Activated T-cell treated with anti-CD3 and anti-CD28 coated beads, Interleukin-2, amount 50 U/mL, for 48 hours (primary cell): Measurements from ENCODE around the gene LGALS12.
A peak's percentile ranks its signal among the peaks of the same experiment; 100 is the strongest.

ENCODE experiments used
- DNase-seq, 2 experiments: peaks; one replicate each; pipeline ENCODE4 v3.0.0-alpha.2; 2020

Gene LGALS12, protein sequence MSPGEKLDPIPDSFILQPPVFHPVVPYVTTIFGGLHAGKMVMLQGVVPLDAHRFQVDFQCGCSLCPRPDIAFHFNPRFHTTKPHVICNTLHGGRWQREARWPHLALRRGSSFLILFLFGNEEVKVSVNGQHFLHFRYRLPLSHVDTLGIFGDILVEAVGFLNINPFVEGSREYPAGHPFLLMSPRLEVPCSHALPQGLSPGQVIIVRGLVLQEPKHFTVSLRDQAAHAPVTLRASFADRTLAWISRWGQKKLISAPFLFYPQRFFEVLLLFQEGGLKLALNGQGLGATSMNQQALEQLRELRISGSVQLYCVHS

DNA sequence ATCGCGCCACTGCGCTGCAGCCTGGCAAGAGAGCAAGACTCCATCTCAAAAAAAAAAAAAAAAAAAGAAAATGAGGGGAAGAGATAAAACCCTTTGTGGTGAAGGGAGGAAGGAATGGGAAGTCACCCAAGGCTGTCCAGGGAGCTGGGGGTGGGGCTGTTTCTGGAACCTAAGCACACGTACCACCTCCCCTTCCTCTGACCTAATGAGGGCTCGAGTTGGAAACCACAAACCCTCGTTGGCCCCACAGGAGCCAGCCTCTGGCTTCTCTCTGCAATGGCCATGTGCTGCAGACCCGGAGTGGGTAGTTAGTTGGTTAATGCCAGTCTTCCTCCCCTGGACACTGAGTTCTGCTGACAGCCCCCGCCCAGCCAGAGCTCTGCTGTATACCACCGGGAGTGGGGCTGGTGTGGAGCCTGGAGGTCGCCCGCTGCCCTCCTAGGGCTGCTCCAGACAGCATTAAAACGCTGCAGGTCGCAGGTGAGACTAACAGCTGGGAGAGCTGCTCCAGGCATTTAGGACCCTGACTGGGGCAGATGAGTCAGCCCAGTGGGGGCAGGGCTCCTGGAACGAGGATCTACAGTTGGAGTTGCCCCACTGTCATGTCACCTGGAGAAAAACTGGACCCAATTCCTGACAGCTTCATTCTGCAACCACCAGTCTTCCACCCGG, at the start of gene LGALS12:
Gene LGALS12, plus strand, starts transcription at position 228 of the 672 bp plus-strand sequence. Its CDS starts 375 bp downstream, at position 603.
- no peak for DNase-seq

DNA sequence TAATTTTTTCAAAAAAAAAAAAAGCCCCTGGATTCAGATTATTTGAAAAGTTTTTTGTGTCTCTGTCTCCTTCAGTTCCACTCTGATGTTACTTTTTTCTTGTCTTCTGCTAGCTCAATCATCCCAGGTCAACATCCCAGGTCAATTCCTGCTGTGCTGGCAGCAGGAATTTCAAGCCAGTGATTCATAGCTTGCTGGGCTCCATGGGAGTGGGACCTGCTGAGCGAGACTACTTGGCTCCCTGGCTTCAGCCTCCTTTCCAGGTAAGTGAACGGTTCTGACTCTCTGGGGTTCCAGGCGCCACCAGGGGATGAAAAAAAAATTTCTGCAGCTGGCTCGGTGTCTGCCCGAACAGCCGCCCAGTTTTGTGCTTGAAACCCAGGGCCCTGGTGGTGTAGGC, 46.3 kb upstream of the LGALS12 start:
- DNase-seq: no peak

DNA sequence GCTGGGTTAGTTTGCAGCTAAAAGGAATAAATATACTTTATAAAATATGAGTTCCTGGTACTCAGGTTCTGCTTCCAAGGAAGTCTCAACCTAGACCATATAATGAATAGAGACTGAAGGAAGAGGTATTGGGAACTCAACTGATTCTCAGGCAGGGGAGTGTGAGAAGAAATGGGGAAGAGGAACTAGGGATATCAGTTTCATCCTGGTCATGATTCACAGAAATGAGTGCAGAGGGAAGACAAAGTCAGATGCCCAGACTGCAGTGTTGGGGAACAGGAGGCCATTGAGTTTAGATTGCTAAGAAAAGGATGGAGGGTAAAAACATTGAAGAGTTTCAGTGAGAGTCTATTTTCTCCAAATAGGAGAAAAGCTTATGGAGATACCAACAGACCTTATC, 43.7 kb upstream of the LGALS12 start:
- DNase-seq: no peak

DNA sequence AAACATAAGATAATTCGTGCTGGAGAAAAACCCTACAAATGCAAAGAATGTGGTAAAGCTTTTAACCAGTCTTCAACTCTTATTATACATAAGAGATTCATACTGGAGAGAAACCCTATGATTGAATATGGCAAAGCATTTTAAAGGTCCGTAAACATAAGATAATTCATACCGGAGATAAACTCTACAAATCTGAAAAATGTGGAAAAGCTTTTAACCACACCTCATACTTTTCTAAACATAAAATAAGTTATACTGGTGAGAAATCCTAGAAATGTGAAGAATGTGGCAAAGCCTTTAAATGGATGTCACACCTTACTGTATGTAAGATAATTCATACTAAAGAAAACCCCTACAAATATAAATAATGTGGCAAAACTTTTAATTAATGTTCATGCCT, 35.6 kb upstream of the LGALS12 start:
- no peak for DNase-seq

DNA sequence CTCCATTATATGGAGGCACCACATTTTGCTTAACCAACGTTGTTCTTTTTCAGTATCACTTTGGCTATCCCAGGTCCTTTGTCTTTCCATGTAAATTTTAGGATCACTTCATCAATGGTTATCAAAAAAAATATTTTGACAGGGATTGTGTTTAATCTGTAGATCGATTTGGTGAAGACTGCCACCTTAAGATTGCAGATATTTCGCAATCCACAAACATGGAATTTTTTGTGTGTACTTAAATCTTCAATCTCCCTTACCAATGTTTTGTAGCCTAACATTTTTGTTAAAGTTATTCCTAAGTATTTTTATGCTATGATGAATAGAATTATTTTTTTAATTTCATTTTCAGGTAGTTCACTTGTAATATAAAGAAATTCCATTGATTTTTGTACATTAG, 33.5 kb upstream of the LGALS12 start:
- DNase-seq: no peak

DNA sequence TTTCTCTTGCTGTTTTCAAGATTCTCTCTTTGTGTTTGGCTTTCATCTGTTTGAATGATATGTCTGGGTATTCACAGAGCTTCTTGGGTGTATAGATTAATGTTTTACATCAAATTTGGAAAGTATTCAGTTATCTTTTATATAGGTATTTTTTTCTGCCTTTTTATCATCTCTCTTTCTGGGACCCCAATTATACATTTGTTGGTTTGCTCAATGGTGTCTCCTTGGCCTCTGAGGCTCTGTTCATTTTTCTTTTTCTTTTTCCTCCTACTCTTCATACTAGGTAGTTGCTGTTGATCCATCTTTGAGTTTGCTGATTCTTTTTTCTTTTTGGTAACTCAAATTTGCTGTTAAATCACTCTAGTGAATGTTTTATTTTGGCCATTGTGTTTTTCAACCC, 29.3 kb upstream of the LGALS12 start:
- DNase-seq: no peak

DNA sequence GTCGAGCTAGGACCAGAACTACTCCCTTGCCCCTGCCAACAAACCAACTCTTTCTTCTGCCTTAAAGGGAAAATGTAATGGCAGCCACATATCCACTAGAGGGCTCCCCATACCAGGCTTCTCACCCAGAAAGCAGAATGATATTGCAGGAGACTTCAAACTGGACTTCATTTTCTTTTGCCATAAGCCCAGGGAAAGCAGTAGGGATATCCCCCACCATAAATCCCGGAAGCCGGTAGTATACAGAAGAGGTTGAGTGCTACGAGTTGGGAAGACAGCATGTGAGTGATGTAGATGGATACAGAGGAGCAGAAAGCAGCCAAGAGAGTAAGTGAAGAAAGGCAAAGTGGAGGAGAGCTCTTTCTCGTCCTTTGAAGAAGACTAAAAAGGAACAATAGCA, 27.0 kb upstream of the LGALS12 start:
- DNase-seq: peak; percentile 56 to 59

DNA sequence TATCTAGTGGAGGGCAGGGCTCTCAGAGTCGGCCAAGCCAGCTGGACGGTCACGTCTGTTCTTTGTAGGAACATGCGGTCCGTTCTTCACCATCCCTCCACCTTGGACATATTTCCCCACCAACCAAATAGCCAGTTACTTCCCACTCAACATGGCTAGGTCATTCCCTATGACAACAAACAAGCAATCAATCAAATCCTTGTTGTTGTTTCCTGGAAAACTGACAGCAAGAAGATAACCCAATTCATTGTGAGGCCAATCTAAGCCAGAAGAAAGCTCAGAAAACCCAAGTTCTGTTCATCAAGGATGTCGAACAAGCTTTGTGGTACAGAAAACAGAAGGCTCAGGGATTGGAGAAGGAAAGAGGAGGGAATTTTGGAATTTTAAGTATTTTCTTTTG, 25.8 kb upstream of the LGALS12 start:
- DNase-seq: no peak

DNA sequence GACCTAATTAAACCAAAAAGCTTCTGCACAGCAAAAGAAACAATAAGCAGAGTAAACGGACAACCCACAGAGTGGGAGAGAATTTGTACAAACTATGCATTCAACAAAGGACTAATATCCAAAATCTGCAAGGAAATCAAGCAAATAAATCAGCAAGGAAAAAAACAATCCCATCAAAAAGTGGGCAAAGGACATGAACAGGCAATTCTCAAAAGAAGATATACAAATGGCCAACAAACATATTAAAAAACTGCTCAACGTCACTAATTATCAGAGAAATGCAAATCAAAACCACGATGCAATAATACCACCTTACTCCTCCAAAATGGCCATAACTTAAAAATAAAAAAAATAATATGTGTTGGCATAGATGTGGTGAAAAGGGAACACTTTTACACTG, 20.1 kb upstream of the LGALS12 start:
- DNase-seq: no peak

DNA sequence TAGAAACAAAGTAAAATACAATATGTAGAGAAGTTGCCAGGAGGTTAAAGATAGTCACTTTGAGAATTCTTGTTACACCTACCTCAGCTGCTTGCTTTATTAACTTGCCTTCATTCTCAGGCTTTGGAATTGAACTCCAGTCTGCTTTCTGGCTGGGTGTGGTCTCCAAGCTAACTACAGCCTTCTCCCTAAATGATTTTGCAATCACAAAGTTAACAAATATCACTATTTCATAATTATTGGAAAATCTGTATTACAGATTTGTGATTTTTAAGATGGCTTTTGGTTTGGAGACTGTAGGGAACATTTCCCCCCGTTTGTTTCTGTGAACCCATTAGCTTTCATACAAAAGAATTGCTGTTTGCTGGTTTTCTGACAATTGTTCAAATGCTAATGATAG, 17.1 kb upstream of the LGALS12 start:
- no peak for DNase-seq

DNA sequence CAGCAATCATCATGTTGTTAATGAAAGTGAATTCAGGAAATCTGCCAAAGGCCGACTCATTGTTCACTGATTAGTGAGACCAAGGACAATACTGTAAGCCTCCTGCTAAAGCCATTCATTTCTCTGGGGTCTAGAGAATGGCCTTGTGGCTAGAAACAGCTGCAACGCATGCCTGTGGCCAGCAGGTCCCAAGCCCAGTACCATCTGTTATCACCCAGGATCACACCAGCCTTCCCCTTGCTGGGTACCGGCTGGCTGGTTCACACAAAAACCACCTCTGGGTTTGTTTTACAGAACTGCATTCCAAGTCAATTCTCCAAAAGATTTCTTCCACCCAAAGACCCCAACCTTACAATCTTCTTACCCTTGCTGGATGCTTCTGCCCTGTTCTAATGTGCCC, 16.0 kb upstream of the LGALS12 start:
- DNase-seq: no peak

DNA sequence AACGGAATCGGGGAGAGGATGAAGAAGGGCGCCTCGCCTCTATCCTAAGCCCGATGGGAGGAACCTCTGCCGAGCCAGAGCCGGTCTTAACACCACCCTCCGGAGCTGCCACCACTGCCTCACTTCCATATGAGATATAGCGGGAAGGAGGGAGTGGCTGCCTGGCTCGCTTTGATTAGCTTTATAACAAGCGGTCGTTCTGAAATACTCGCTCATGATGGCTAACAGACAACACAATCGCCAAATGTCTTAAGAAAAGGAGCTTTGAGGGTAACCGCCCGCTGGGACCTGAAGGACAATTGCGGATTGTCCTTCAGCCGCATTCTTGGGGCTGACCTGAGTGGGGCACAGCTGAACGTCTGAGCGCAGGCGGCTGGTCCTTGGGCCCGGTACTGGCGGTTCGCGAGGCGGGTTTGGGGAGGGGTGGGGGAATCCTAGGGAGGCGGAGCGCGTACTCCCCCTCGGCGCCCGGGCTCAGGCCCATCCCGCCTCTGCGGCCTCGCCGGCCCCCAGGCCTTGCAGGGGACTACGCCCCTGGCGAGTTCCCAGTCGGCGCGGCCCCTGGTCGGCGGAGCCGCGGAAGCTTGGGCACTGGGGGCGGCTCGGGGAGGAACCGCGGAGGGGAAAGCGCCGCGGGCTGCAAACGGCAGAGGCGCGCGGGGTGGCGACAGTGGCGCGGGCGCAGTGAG, 15.2 kb upstream of the LGALS12 start, which contains the start of gene PLAAT5:
Gene PLAAT5, minus strand, starts transcription at position 617 of the 689 bp plus-strand sequence. Its CDS starts 133 bp downstream, at position 484.
- DNase-seq: peak; percentile 39 to 40

DNA sequence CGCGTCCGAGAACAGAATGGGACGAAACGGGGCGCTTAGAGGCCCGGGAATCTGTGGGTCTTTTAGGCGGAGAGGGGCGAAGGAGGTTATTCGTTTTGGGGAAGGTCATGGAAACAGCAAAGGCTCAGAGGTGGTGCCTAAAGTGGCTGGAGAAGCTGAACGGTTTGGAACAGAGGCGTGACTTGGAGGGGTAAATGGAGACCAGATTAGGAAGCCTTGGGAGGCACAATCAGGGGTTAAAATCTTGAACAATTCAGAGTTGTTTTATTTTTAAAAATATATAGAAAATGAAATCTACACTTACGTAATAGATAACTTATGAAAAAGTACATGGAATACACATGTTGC, 14.7 kb upstream of the LGALS12 start:
- DNase-seq: no peak

DNA sequence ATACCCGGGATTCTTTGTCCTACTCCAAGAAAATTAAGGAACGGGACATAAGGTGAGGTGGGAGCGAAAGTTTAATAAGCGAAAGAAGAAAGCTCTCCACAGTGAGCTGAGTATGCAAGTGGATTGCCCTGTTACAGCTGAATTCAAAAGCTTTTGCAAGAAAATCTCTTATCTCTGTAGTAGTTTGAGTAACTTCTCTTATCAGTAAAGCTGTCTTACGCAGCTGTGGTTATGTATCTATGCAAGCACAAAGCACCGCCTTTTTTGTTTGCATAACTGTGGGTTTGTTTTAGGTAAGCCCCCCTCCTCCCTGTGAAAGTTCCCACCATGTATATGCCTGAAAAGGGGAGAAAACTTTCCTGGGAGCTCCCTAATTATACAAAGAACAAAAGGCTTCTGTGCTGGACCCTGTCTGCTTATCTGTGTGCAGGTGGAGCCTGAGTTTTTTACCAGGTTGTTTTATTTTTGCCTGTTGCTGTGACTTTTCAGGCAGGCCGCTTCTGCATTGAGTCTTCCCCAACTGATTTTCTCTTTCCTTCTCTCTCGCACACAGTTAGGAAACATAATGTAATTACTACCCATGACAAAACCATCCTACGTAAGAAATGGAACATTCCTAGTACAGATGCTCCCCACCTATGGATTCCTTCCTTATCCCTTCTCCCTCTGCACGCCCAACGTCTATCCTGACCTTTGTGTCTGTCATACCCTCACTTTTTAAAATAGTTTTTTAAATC, 14.1 kb upstream of the LGALS12 start:
- no peak for DNase-seq

DNA sequence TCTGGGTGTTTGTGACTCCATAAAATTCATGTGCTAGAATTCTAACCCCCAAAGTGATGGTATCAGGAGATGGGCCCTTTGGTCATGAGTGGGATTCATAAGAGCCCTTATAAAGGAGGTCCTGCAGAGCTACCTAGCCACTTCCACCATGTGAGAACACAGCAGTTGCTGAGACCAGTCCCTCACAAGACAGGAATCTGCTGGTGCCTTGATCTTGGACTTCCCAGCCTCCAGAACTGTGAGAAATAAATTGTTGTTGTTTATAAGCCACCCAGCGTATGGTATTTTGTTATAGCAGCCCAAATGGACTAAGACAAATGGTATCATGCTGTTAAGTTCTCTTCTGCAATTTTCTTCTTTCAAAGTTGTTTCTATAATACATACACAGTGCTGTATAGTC, 13.4 kb upstream of the LGALS12 start:
- DNase-seq: no peak

DNA sequence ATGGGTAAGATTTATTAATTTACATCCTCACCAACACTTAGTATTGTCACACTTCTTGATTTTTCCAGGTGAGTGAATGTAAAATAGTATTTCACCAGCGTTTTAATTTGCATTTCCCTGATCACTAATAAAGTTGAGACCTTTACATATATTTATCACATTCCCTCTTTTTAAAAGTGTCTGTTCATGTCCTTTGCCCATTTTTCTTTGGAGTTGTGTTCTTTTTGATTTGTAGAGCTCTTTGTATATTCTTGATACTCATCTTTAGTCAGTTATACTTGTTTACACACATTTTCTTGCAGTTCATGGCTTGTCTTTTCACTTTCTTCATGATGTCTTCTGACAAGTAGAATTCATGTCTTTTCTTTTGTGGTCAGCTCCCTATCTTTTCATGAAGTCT, 12.8 kb upstream of the LGALS12 start:
- no peak for DNase-seq

DNA sequence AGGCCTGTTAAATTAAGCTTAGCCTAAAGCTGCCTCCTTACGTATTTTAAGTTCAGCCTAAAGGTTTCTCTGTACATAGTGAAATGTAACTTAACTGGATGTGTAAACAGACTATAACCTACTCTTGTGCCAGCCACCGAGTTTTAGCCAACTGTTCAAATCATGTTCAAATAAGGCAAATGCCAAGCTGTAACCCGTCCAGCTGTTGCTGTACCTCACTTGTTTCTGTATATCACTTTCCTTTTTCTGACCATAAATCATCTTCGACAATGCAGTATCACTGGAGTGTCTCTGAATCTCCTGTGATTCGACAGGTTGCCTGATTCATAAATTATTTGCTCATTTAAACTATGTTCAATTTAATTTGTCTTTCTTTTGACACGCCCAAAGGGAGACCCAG, 10.9 kb upstream of the LGALS12 start:
- no peak for DNase-seq

DNA sequence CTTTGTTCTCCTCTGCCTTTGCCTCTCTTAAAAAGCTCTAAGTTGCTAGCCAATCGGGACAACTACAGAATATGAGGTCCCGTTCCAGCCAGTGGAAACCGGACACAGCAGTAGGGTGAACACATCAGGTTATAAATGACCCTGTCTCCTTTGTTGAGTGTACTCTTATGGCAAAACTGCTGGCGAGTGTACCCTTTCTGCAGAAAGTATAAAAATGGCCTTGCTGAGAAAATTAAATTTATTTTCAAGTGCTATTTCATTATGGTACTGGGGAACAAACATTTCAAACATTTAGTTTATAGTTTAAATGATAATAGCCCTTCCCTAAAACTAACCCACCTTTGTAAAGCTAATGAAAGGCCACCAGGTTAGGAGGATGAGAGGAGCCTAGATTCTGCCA, 6.0 kb upstream of the LGALS12 start:
- DNase-seq: no peak

DNA sequence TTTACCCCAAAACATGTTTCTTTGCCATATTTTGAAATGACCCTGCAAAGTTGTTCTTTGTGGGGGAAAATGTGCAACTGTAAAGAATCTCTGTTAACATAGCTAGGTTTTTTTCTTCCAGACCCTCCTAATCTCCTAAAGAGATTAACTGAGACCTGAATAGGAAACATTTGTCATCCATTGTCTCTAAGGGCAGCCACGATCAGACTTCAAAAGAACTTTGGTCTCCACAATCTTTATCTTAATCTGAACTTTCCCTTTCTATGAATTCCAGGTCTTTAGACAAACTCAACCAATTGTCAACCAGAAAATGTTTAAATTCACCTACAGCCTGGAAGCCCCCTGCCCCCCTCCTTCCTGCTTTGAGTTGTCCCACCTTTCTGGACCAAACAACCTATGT, 4.6 kb upstream of the LGALS12 start:
- DNase-seq: no peak

DNA sequence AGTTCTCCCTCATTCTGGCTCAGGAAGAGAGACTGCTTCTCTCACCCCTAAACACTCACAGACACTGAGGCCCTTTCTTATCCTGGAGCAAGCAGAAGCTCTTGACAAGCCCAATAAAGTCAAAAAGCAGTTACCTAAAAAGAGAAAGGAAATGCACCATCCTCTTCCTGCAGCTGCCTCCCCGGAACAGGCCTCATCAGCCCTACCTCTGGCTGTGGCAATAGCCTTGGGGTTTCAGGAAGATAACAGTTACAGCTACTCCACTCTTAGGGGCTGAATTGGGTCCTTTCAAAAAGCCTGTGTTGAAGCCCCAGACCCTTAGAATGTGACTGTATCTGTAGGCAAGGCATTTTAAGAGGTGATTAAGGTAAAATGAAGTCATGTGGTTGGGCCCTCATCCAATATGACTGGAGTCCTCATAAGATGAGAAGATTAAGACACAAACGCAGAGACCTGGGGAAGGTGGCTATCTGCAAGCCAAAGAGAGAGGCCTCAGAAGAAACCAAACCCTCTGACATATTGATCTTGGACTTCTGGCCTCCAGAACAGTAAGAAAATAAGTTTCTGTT, 3.5 kb upstream of the LGALS12 start:
- no peak for DNase-seq

DNA sequence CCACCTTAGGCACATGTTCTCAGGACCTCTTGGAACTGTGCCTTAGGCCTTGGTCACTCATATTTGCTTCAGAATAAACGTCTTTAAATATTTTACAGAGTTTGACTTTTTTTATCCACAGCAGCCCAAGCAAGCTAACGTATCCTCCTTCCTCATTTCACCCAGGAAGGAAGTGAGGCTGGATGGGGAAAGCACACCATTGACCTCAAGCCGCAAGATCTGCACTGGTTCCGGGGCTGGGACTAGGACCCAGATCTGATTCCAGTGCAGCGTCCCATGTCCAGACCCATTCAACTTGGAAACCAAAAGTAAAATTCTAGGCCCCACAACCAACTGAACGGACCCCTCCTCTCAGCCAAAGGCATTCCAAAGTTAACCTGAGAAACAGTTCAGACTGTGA, 2.4 kb upstream of the LGALS12 start:
- DNase-seq: no peak

DNA sequence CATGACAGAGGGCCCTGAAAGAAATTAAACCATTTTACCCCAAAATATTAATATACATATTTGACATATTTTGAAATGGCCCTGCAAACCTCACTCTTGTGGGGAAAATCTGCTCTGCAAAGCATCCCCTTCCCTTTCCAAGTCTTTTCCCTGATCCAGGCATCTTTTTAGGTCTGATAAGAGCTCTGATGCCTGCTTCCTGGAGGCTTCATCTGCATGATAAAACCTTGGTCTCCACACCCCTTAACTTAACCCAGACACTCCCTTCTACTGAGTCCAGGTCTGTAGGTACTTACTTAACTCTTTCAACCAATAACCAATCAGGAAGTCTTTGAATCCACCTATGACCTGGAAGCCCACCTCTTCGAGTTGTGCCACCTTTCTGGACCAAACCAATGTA, 1.8 kb upstream of the LGALS12 start:
- DNase-seq: no peak

DNA sequence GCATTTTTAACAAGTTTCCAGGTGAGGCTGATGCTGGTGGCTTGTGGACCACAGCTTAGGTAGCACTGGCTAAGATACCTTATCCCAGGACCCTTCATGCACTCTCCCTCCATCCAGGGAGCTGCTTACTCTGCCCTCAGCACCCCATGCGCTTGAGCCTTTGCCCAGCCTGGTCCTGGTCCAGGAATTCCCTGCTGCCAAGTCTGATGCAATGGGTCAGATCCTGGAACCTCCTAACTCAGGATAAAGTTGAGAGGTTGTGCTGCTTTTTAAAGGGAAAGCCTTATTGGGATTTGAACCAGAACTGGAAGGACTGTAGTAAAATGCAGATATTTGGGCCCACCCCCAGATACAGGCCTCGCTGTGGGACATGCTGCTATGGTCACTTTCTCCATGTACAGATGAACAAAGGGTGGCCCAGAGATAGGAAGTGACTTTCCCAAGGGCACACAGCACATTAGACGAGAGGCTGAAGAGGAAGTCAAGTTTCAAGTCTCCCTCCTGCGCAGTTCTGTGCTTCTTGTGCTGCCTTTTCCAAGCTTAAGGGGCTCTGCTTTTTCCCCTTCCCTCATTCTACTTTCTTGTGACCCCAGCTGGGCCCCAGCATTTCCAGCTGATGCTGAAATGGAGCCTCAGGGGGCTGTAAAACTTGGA, 824 bp upstream of the LGALS12 start:
- DNase-seq: no peak
